Testis (tissue), 3 donors: ENCODE data around the gene WIPF1. TPM values are rescaled to one million over a fixed set of nuclear protein-coding genes. Genes with fewer than 3 reads are reported as not detected.

Experiments used
- DNase-seq: peaks from one replicate; pipeline ENCODE4 v3.0.0-alpha.2; 2019
- H3K27ac ChIP-seq, 2 donors: fragments of 200-600 bp; sonication (generic); one replicate each; pipeline ENCODE4 v1.5.1; 2019
- H3K27me3 ChIP-seq: fragments of 200-600 bp; sonication (generic); one replicate; pipeline ENCODE4 v1.5.1; 2019
- H3K36me3 ChIP-seq: fragments of 200-600 bp; sonication (generic); one replicate; pipeline ENCODE4 v1.5.1; 2017; ENCODE audit warnings: low read depth; ENCODE audit errors: missing control alignments
- H3K4me1 ChIP-seq: fragments of 200-600 bp; sonication (generic); one replicate; pipeline ENCODE4 v1.5.1; 2019
- H3K4me3 ChIP-seq, 2 donors: fragments of 200-600 bp; sonication (generic); one replicate each; pipeline ENCODE4 v1.5.1; 2017 to 2019
- H3K9me3 ChIP-seq: fragments of 200-600 bp; sonication (generic); one replicate; pipeline ENCODE4 v1.5.1; 2017
- POLR2A ChIP-seq: fragments of 450-650 bp; IDR thresholded peaks from one replicate; pipeline ENCODE4 v1.6.1; 2017; ENCODE audit warnings: antibody characterized with exemption, mild to moderate bottlenecking, moderate library complexity
- WGBS, 2 donors: methylation state at CpG; one replicate each; pipeline ENCODE4 v1.1.5; 2018; 5-methylcytosine and 5-hydroxymethylcytosine counted together
- intact Hi-C: fragments of 100-400 bp; cut with DNase I; formaldehyde crosslinking; loops from one replicate; pipeline ENCODE4 v1.15.1; 2023; ENCODE audit warnings: low total_unique reads
- polyA plus RNA-seq: library from polyadenylated mRNA; stranded (reverse); fragments of 350-450 nt; fragmentation: Illumina TruSeq; extraction: RNeasy Lipid Tissue Mini Kit (QIAGEN cat#74804); gene quantifications from one replicate; pipeline ENCODE4 v1.2.3, GENCODE V29; 2014; ENCODE audit warnings: low read depth, low replicate concordance; ENCODE audit not compliant: insufficient read depth
- total RNA-seq, 2 donors: library from RNA; depleted of rRNA; stranded (reverse); fragments of >200 nt; gene quantifications; one replicate each; pipeline ENCODE4 v1.2.3, GENCODE V29; 2016
- TF ChIP-seq, protein P1 (sequence below), 3 experiments: fragments of 450-650 bp in 2 of 3; fragments of 200-600 bp in 1 of 3; sonication (generic) in 1 of 3; IDR thresholded peaks; one replicate each; pipeline ENCODE4 v1.5.1; 2016 to 2019; ENCODE audit warnings: antibody characterized with exemption in 3 of 3, mild to moderate bottlenecking in 2 of 3, moderate library complexity in 1 of 3

The WIPF1 gene
- total and polyA plus RNA-seq, 3 donors from 2014 or later = 8.5 to 16.9 (median 11.1) TPM

DNA sequence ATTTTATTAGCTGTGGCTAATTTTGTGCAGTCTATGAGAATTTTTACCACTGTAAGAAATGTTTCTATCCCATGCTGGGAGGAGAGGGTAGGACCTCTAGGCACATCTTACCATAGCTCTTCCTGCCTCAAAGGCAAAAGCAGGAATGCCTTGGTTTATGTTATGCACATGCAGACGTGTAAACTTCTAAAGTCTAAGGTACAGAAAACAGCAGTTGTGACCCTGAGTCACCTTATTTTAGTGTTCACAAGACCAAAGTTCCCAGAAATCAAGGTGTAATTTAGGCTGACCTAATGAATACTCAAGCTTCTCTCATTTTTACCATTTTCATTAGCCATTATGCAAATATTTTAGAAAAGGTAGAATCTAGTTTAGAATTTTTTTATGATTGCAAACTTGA lies 15.4 kb upstream of the WIPF1 start:
- intact Hi-C loops = no loop called here
- H3K9me3 ChIP-seq = no peaks in the 10 kb centered on the region
- no peak for DNase-seq
- no peak for TF ChIP-seq POLR2A
- TF ChIP-seq, protein P1, sequence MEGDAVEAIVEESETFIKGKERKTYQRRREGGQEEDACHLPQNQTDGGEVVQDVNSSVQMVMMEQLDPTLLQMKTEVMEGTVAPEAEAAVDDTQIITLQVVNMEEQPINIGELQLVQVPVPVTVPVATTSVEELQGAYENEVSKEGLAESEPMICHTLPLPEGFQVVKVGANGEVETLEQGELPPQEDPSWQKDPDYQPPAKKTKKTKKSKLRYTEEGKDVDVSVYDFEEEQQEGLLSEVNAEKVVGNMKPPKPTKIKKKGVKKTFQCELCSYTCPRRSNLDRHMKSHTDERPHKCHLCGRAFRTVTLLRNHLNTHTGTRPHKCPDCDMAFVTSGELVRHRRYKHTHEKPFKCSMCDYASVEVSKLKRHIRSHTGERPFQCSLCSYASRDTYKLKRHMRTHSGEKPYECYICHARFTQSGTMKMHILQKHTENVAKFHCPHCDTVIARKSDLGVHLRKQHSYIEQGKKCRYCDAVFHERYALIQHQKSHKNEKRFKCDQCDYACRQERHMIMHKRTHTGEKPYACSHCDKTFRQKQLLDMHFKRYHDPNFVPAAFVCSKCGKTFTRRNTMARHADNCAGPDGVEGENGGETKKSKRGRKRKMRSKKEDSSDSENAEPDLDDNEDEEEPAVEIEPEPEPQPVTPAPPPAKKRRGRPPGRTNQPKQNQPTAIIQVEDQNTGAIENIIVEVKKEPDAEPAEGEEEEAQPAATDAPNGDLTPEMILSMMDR (IDR thresholded peaks at IDR 0.05) = no peak
- H3K4me1 ChIP-seq = peaks cover 7% of the 10 kb centered on the region
- no peaks in the 10 kb centered on the region for H3K36me3 ChIP-seq
- 0% methylated on average over 1 of the region's 1 CpG for WGBS, 2 donors
- H3K27ac ChIP-seq = no peak overlapping the region
- H3K27me3 ChIP-seq = no peaks in the 10 kb centered on the region
- H3K4me3 ChIP-seq = no peak overlapping the region

GRCh38 chr2:174611854-174612253 lies 14.2 kb upstream of the WIPF1 start:
- 89 to 94% methylated on average over 3 of the region's 3 CpGs for WGBS, 2 donors
- no peaks in the 10 kb centered on the region for H3K36me3 ChIP-seq
- H3K27me3 ChIP-seq = no peaks in the 10 kb centered on the region
- H3K27ac ChIP-seq = no peak overlapping the region
- H3K4me3 ChIP-seq = no peak overlapping the region
- TF ChIP-seq, protein P1 (IDR thresholded peaks at IDR 0.05) = no peak
- no peak for TF ChIP-seq POLR2A
- no peaks in the 10 kb centered on the region for H3K9me3 ChIP-seq
- DNase-seq = no peak
- peaks cover 7% of the 10 kb centered on the region for H3K4me1 ChIP-seq
- intact Hi-C loops = no loop called here

DNA sequence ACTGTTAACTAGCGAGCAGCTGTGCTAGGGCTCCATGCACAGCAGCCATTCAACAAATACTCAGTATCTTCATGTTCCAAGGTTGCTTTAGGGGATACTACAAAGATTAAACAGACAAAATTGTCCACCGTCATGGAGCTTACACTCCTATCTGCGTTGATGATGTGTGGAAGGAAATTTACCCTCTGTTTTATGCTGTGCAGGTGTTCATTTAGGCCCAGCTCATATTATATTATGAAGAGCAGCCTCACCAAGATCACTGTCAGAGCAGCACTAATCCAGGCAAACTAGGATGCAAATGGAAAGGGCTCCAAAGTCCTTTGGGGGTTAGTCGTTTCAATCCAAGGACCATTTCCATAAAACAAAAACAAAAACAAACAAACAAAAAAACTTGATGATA lies 13.4 kb upstream of the WIPF1 start:
- WGBS, 2 donors = 88 to 89% methylated on average over 4 of the region's 4 CpGs
- no peaks in the 10 kb centered on the region for H3K36me3 ChIP-seq
- H3K9me3 ChIP-seq = no peaks in the 10 kb centered on the region
- H3K27ac ChIP-seq = no peak overlapping the region
- H3K4me3 ChIP-seq = no peak overlapping the region
- H3K27me3 ChIP-seq = no peaks in the 10 kb centered on the region
- intact Hi-C loops = no loop called here
- DNase-seq = no peak
- H3K4me1 ChIP-seq = peaks cover 4% of the 10 kb centered on the region
- TF ChIP-seq, protein P1 (IDR thresholded peaks at IDR 0.05) = no peak

DNA sequence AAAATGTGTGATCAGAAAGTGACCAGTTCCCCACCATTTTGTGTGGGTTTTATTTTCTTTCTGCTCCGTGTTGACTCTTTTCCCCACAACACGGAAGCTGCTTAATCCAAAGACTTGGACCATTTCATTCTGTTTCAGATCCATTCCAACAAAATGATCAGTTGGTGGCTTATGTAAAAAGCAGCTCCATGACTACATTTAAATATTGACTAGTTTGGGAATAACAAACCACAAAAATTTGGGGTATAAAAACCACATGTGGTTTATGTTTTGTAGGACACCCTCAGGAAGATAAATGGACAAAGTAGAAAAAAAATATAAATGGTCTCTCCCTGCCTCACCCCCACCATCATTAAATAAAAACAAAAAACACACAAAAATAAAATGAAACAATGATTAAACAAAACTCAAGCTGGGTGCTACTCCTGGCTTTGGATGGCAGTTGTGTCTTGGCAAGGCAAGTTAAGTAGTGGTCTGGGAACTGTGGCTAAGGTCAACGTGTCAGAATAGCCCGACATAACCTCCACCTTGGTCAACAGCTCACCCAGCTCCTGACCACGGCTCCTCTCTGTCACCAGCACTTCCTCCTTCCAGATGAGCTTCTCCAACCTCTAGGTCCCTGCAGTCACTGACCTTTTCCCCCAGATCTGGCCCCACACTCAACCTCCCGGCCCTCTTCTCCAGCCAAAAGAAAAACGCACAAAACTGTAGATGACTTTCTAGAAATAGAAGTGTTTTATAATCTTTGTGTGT lies 12.8 kb upstream of the WIPF1 start:
- no peak for TF ChIP-seq POLR2A
- TF ChIP-seq, protein P1 (IDR thresholded peaks at IDR 0.05) = no peak
- no peak for DNase-seq
- no peaks in the 10 kb centered on the region for H3K9me3 ChIP-seq
- no peaks in the 10 kb centered on the region for H3K27me3 ChIP-seq
- no peak overlapping the region for H3K27ac ChIP-seq
- intact Hi-C loops = no loop called here
- no peak overlapping the region for H3K4me3 ChIP-seq
- H3K4me1 ChIP-seq = no peaks in the 10 kb centered on the region
- WGBS, 2 donors = 79 to 81% methylated on average over 7 of the region's 7 CpGs
- no peaks in the 10 kb centered on the region for H3K36me3 ChIP-seq

DNA sequence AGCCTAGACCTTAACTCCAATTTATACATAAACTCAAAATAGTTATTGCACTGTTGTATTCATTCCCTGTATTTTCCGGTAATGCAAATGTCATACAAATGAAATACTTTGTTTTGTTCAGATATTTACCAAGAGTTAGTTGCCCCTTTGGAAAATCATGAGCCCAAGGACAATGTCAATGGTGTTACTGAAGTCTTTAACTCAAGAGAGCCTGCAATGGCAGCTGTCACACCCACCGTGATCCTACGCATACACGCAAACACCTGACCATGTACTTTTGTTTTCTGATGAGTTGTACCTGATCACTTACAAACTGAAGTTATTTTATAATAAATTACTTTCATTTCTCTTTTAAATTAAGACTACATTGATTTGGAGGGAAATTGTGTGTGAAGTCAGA lies 11.7 kb upstream of the WIPF1 start:
- TF ChIP-seq, protein P1 (IDR thresholded peaks at IDR 0.05) = no peak
- no peak for TF ChIP-seq POLR2A
- no peak for DNase-seq
- Histone ChIP-seq H3K9me3 (no peaks in the 10 kb centered on the region), H3K4me3 (no peak overlapping the region), H3K36me3 (no peaks in the 10 kb centered on the region), H3K4me1 (no peaks in the 10 kb centered on the region), H3K27me3 (no peaks in the 10 kb centered on the region), H3K27ac (no peak overlapping the region)
- intact Hi-C loops = no loop called here
- 96 to 99% methylated on average over 4 of the region's 4 CpGs for WGBS, 2 donors
